GM19452 (cell line): ENCODE data around the gene CLASRP.

Experiments used
- ATAC-seq: cut with Tn5 transposase; IDR thresholded peaks from one replicate; pipeline ENCODE4 v1.9.1; 2021; ENCODE audit not compliant: unreplicated experiment

The CLASRP gene

GRCh38 chr19:45079063-45079910 lies 40.4 kb downstream of the CLASRP start, which contains the start of gene GEMIN7:
TSS of gene GEMIN7 (plus strand) at chr19:45079260. CDS start at chr19:45090115, 10,855 bp downstream.
- no peak for ATAC-seq

- no peak for ATAC-seq
Observed at GRCh38 chr19:45079911-45080370, 41.1 kb downstream of the CLASRP start.

DNA sequence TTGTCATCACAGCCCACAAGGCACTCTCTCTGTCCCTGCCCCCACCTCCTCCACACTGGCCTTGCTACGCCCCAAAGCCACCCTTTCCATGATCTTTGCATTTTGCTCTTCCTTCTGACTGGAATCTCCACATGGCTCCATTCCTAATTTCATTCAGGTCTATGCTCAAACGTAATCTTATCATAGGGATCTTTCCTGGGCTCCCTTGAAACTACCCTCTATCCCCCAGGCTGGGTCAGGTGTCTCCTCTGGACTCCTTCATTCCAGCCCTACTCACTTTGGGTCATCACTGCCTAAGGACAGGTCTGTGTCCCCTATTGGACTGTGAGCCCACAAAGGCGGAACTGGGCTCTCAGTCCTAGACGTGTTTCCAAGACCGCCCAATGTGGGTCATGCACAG lies 43.3 kb downstream of the CLASRP start:
- no peak for ATAC-seq

- ATAC-seq, result no peak
Observed at GRCh38 chr19:45086480-45086879, 47.6 kb downstream of the CLASRP start.

DNA sequence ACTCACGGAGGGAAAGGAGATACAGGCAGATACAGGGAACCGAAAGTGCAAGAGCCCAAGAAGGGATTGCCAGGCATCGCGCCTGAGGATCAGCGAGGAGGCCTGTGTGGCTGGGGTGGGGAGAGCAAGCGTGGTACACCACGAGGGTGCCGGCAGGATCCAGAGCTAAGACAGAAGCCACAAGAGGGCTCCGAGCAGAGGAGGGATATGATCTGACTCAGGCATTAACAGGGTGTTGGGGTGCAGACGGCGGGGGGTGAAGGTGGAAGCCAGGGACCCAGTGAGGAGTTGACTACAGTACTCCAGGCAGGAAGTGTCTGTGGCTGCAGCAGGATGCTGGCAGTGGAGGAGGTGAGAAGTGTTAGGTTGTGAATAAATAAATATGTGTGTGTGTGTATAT lies 48.7 kb downstream of the CLASRP start:
- ATAC-seq, result no peak

- ATAC-seq, result no peak
Observed at GRCh38 chr19:45090034-45090433, 51.2 kb downstream of the CLASRP start.

DNA sequence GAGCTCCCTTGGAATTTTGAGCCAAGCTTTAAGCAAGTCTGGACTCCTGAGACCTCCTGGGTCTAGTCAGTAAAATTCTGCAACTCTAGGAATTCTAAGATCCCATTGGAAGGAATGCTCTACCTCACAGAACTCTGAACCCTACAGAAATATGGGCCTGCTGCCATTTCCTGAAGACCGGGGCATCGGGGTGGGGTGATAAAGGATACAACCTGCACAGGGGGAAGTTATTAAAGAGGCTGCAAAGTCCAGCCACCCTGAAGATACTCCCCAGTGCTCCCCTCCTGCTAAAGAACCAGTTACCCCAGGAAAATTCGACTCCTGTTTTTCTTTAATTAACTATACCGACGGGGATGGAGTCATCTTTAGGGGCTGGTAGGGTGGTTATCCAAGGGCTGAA lies 51.8 kb downstream of the CLASRP start:
- no peak for ATAC-seq

GRCh38 chr19:45091031-45091923 lies 52.4 kb downstream of the CLASRP start:
- ATAC-seq, result peak; percentile 53

DNA sequence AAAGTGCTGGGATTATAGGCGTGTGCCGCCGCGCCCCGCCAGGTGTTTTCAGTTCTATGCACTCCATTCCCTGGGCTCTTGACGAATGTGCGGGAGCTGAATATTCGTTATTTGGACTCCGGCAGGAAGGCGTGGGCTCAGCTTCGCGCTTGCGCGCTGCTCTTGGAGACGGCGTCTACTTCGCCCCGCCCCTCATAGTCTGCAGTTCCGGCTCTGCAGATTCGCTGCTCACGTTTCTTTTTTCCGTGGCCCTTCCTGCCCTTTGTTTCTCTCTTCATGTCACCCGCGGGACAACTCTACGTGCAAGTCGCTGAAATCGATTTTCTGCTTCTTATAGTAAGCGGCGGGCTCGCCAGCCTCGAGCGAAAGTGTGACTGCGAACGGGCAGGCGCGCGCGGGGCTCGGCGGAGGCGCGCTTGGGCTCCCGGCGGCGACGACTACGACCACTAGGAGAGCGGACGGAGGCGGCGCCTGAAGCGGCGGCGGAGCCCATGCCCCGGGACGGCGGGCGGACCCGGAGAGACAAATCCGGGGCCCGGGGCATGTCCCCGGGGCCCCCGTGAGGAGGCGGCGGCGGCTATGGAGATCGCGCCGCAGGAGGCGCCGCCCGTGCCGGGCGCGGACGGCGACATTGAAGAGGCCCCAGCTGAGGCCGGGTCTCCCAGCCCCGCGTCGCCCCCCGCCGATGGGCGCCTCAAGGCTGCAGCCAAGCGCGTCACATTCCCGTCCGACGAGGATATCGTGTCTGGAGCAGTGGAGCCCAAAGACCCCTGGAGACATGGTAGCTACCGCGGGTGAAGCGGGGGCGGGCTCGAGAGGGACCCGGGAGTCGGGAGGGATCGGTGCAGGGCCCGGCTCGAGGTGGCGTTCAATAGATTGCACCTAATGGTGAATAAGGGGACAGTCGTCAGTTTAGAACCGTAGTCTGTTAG lies 54.2 kb downstream of the CLASRP start, which contains the start of gene PPP1R37:
Gene PPP1R37, plus strand, starts transcription at position 433 of the 932 bp plus-strand sequence. Its CDS starts 147 bp downstream, at position 580.
- peak; percentile 61 for ATAC-seq

GRCh38 chr19:45094137-45094536 lies 55.3 kb downstream of the CLASRP start:
- no peak for ATAC-seq

- ATAC-seq, result no peak
Observed at GRCh38 chr19:45094707-45095106, 55.9 kb downstream of the CLASRP start.

DNA sequence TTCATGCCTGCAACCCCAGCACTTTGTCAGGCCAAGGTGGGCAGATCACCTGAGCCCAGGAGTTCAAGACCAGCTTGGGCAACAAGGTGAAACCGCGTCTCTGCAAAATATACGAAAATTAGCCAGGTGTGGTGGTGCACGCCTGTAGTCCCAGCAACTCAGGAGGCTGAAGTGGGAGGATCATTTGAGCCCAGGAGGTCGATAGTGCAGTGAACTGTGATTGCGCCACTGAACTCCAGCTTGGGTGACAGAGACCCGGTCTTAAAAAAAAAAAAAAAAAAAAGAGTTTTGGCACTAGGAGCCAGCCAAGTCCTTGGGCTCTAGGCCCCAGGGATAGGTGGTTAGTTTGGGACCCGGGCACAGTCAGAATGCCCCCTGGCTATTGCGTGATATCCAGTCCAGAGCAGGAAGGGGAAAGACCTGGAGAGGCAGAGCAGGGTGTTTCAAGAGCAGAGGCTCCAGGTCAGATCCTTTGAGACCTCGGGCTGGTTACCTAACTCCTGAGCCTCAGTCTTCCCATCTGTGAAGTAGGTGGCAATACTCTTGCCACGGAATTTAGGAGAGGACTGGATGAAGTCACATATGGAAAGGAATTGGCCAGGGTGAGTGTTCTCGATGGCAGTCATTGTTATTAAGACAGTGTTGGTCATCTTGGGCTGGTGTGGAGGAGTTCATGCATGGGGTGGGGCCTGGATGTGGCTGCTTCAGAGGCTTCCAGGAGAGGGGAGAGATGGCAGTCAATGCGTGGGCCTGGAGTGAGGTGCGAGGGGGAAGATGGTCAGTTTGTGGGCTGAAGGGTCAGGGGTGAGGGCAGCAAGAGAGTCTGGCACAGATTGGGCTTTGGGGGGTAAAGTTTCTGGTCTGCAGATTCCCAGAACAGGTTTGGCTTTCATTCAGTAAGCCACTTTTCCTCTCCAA lies 56.9 kb downstream of the CLASRP start:
- no peak for ATAC-seq

GRCh38 chr19:45096700-45097099 lies 57.9 kb downstream of the CLASRP start:
- ATAC-seq, result no peak

- no peak for ATAC-seq
Observed at GRCh38 chr19:45097450-45097775, 58.6 kb downstream of the CLASRP start.

- no peak for ATAC-seq
Observed at GRCh38 chr19:45097776-45098520, 59.1 kb downstream of the CLASRP start.

- ATAC-seq, result no peak
Observed at GRCh38 chr19:45098521-45099466, 59.9 kb downstream of the CLASRP start.

DNA sequence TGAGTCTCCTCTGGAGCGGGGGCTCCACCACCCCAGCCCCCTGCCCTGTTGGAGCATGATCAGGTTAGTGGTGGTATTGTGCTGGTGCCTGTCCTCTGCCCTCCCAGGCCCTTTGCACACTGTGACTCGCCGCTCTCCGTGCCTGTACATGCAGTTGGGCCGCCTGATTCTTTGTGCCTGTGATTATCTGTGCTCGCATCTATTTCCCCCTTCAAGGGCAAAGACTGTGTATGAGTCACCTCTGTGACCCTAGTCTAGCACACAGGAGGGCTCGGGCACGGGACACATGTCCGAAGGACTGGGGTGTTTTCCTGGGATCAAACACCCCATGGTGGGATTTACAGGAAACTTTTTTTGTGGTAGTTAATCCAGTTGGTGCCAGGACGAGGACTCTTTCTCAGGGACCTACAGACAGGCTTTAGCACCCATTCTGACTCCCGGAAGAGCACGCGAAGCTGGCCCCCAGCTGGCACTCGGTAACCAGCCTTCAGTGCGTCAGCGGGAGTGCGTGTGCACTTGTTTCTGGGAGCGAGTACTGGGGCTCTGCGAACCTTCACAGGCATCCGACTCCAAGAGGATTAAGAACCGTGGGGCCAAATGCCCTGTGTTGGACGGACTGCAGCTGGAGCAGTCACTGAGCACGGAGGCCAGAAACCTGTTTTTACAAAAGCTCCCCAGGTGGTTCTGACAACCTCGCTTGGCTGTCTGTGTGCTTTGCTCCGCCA lies 60.8 kb downstream of the CLASRP start:
- no peak for ATAC-seq
